Adipocyte (in vitro differentiated cells): ENCODE data around the gene ADH1B.
"Not testable (repeated sequence)": the region's sequence is repeated elsewhere in the genome, so short reads cannot be mapped to it uniquely, and the experiment has no call there.

Source experiments
- DNase-seq: peaks from one replicate; pipeline ENCODE4 v3.0.0-alpha.2; 2015; ENCODE audit warnings: low read depth
- H3K27me3 ChIP-seq: replicated peaks from 2 replicates; pipeline ENCODE4 v1.7.0; 2013; ENCODE audit warnings: mild to moderate bottlenecking, low read length, moderate library complexity; ENCODE audit not compliant: control insufficient read depth, insufficient read depth
- H3K36me3 ChIP-seq: 2 replicates; pipeline ENCODE4 v1.7.0; 2013; ENCODE audit warnings: low read length, mild to moderate bottlenecking, moderate library complexity; ENCODE audit not compliant: control insufficient read depth, insufficient read depth, severe bottlenecking
- H3K4me1 ChIP-seq: 2 replicates; pipeline ENCODE4 v1.7.0; 2013; ENCODE audit warnings: mild to moderate bottlenecking, low read length, moderate library complexity; ENCODE audit not compliant: control insufficient read depth, insufficient read depth
- H3K4me3 ChIP-seq: 2 replicates; pipeline ENCODE4 v1.7.0; 2013; ENCODE audit warnings: mild to moderate bottlenecking, low read length, moderate library complexity
- H3K9ac ChIP-seq: 2 replicates; pipeline ENCODE4 v1.7.0; 2013; ENCODE audit warnings: mild to moderate bottlenecking, low read length, moderate library complexity
- H3K9me3 ChIP-seq: 2 replicates; pipeline ENCODE4 v1.7.0; 2013; ENCODE audit warnings: mild to moderate bottlenecking, low read length, moderate library complexity; ENCODE audit not compliant: control insufficient read depth

The ADH1B gene

GRCh38 chr4:99321241-99322191 is at the start of gene ADH1B:
Gene ADH1B, minus strand, starts transcription at chr4:99321401. Its CDS starts 70 bp downstream, at chr4:99321331.
- peak; percentile 32 for DNase-seq
- peaks cover 32% of the 10 kb centered on the region for H3K36me3 ChIP-seq
- peak within 1 kb of the TSS; percentile 95 for H3K9ac ChIP-seq
- H3K4me3 ChIP-seq = peak within 1 kb of the TSS; percentile 90
- peaks cover 67% of the 10 kb centered on the region for H3K4me1 ChIP-seq
- H3K27me3 ChIP-seq = no peaks in the 10 kb centered on the region
- peaks cover 11% of the 10 kb centered on the region for H3K9me3 ChIP-seq

GRCh38 chr4:99367817-99368216 is 46.6 kb upstream of the ADH1B start:
- H3K36me3 ChIP-seq, DNase-seq, H3K4me3 ChIP-seq, H3K27me3 ChIP-seq, H3K9ac ChIP-seq: not testable (repeated sequence)
- Histone ChIP-seq H3K4me1 (peaks cover 12% of the 10 kb centered on the region), H3K9me3 (peaks cover 17% of the 10 kb centered on the region)

- no peak overlapping the region for H3K9ac ChIP-seq
- no peaks in the 10 kb centered on the region for H3K36me3 ChIP-seq
- no peaks in the 10 kb centered on the region for H3K27me3 ChIP-seq
- no peak for DNase-seq
- no peak overlapping the region for H3K4me3 ChIP-seq
- peaks cover 8% of the 10 kb centered on the region for H3K9me3 ChIP-seq
- H3K4me1 ChIP-seq = peaks cover 25% of the 10 kb centered on the region
Observed at GRCh38 chr4:99366491-99366890, 45.3 kb upstream of the ADH1B start.

GRCh38 chr4:99362768-99363167 is 41.6 kb upstream of the ADH1B start:
- no peak overlapping the region for H3K4me3 ChIP-seq
- DNase-seq = no peak
- peaks cover 35% of the 10 kb centered on the region for H3K4me1 ChIP-seq
- no peaks in the 10 kb centered on the region for H3K27me3 ChIP-seq
- H3K9me3 ChIP-seq = peaks cover 8% of the 10 kb centered on the region
- no peaks in the 10 kb centered on the region for H3K36me3 ChIP-seq
- peak overlapping the region; percentile 14 for H3K9ac ChIP-seq

- H3K27me3 ChIP-seq = no peaks in the 10 kb centered on the region
- peaks cover 8% of the 10 kb centered on the region for H3K9me3 ChIP-seq
- H3K36me3 ChIP-seq = no peaks in the 10 kb centered on the region
- DNase-seq = peak; percentile 10
- H3K4me3 ChIP-seq = no peak overlapping the region
- H3K9ac ChIP-seq = peak overlapping the region; percentile 57
- H3K4me1 ChIP-seq = peaks cover 37% of the 10 kb centered on the region
Observed at GRCh38 chr4:99361899-99362275, 40.7 kb upstream of the ADH1B start.

- DNase-seq = peak; percentile 45
- Histone ChIP-seq H3K36me3 (no peaks in the 10 kb centered on the region), H3K9ac (peak overlapping the region; percentile 60), H3K27me3 (no peaks in the 10 kb centered on the region), H3K9me3 (peaks cover 8% of the 10 kb centered on the region), H3K4me1 (peaks cover 37% of the 10 kb centered on the region), H3K4me3 (no peak overlapping the region)
Observed at GRCh38 chr4:99361268-99361898, 40.2 kb upstream of the ADH1B start.

- H3K36me3 ChIP-seq = no peaks in the 10 kb centered on the region
- no peak overlapping the region for H3K4me3 ChIP-seq
- peaks cover 37% of the 10 kb centered on the region for H3K4me1 ChIP-seq
- no peaks in the 10 kb centered on the region for H3K9me3 ChIP-seq
- H3K27me3 ChIP-seq = no peaks in the 10 kb centered on the region
- H3K9ac ChIP-seq = no peak overlapping the region
- DNase-seq = no peak
Observed at GRCh38 chr4:99359480-99360204, 38.4 kb upstream of the ADH1B start.

GRCh38 chr4:99357948-99358347 is 36.7 kb upstream of the ADH1B start:
- H3K4me1 ChIP-seq = peaks cover 36% of the 10 kb centered on the region
- DNase-seq = no peak
- no peaks in the 10 kb centered on the region for H3K27me3 ChIP-seq
- H3K9me3 ChIP-seq = no peaks in the 10 kb centered on the region
- no peak overlapping the region for H3K9ac ChIP-seq
- H3K4me3 ChIP-seq = no peak overlapping the region
- no peaks in the 10 kb centered on the region for H3K36me3 ChIP-seq

- DNase-seq = no peak
- H3K4me1 ChIP-seq = peaks cover 33% of the 10 kb centered on the region
- no peaks in the 10 kb centered on the region for H3K27me3 ChIP-seq
- no peak overlapping the region for H3K4me3 ChIP-seq
- H3K9me3 ChIP-seq = no peaks in the 10 kb centered on the region
- no peak overlapping the region for H3K9ac ChIP-seq
- H3K36me3 ChIP-seq = no peaks in the 10 kb centered on the region
Observed at GRCh38 chr4:99356992-99357391, 35.8 kb upstream of the ADH1B start.

GRCh38 chr4:99356149-99356548 is 34.9 kb upstream of the ADH1B start:
- not testable (repeated sequence) for H3K27me3 ChIP-seq, DNase-seq, H3K36me3 ChIP-seq, H3K9ac ChIP-seq, H3K9me3 ChIP-seq, H3K4me3 ChIP-seq
- peaks cover 29% of the 10 kb centered on the region for H3K4me1 ChIP-seq
